HCT116 (cell line): ENCODE measurements around the gene IER5L. TPM values are rescaled to one million over a fixed set of nuclear protein-coding genes. Genes with fewer than 3 reads are reported as not detected.

ENCODE experiments used
- ATAC-seq: fragments of 200-7000 bp; cut with Tn5 transposase; 2 replicates; pipeline ENCODE4 v1.9.1; 2020; ENCODE audit warnings: mild to moderate bottlenecking, moderate library complexity
- BruUV-seq: library from RNA; stranded (reverse); fragments of 400-500 nt; replicated peaks from 2 replicates; lab custom pipeline; 2021; lab: Mats Ljungman, UMichigan
- CTCF ChIA-PET: fragments of 300-600 bp; sonication (Branson Sonifier 250); formaldehyde crosslinking; loops from one replicate; lab custom pipeline; 2021; ENCODE audit warnings: antibody characterized with exemption; lab: Charles Lee
- POLR2A ChIA-PET: fragments of 300-600, 350-600 bp; sonication (Branson Sonifier 250); formaldehyde crosslinking; loops from one replicate; lab custom pipeline; 2021; ENCODE audit warnings: antibody characterized with exemption; lab: Charles Lee
- RAD21 ChIA-PET, 2 experiments: fragments of 300-600 bp; sonication (Branson Sonifier 250); formaldehyde crosslinking; loops; one replicate each; lab custom pipeline; 2023; ENCODE audit warnings: low total read pairs in 2 of 2; ENCODE audit not compliant: uncharacterized antibody in 2 of 2, unreplicated experiment in 2 of 2, low non-redundant PET in 1 of 2; lab: Charles Lee
- DNase-seq: peaks from one replicate; pipeline ENCODE4 v3.0.0-alpha.2; 2010; ENCODE audit warnings: low read depth, low spot score
- H2AFZ ChIP-seq: fragments of 200-600 bp; shearing (Covaris generic), sonication (generic); 2 replicates; pipeline ENCODE4 v1.6.1; 2017; ENCODE audit warnings: low read depth, mixed run types, mixed read lengths, antibody characterized with exemption, low read length; ENCODE audit not compliant: poor library complexity, severe bottlenecking
- H3K27ac ChIP-seq: 2 replicates; pipeline ENCODE4 v1.5.1; 2012; ENCODE audit warnings: low read depth, low read length
- H3K27me3 ChIP-seq: fragments of 200-600 bp; sonication (generic); 2 replicates; pipeline ENCODE4 v1.6.1; 2016; ENCODE audit warnings: mixed run types, low read length, mixed read lengths; ENCODE audit not compliant: insufficient read depth
- H3K36me3 ChIP-seq, 2 experiments: fragments of 200-500 bp in 1 of 2; fragments of 200-600 bp in 1 of 2; sonication (Bioruptor generic) in 1 of 2; sonication (generic) in 1 of 2; 2 replicates each; pipeline versions ENCODE4 v1.5.1 to v1.6.1; 2014 to 2016; ENCODE audit warnings: low read length in 2 of 2, inconsistent platforms in 1 of 2, mixed read lengths in 1 of 2, mixed run types in 1 of 2; ENCODE audit not compliant: insufficient read depth in 2 of 2, control insufficient read depth in 1 of 2
- H3K4me1 ChIP-seq, 2 experiments: fragments of 200-600 bp in 1 of 2; sonication (generic) in 1 of 2; 2 replicates each; pipeline versions ENCODE4 v1.5.1 to v1.6.1; 2012 to 2017; ENCODE audit warnings: low read length in 2 of 2, inconsistent platforms in 1 of 2, mild to moderate bottlenecking in 1 of 2, mixed read lengths in 1 of 2, mixed run types in 1 of 2, moderate library complexity in 1 of 2; ENCODE audit not compliant: insufficient read depth in 2 of 2, control insufficient read depth in 1 of 2
- H3K4me2 ChIP-seq: fragments of 200-600 bp; sonication (generic); 2 replicates; pipeline ENCODE4 v1.6.1; 2017; ENCODE audit warnings: mixed run types, low read length, mixed read lengths
- H3K4me3 ChIP-seq, 2 experiments: fragments of 200-600 bp in 1 of 2; sonication (generic) in 1 of 2; replicated peaks in 1 of 2; 2 replicates each; pipeline ENCODE4 v1.5.1; 2011 to 2016; ENCODE audit warnings: low read length in 2 of 2, control low read depth in 1 of 2, low read depth in 1 of 2, mild to moderate bottlenecking in 1 of 2, mixed read lengths in 1 of 2, mixed run types in 1 of 2
- H3K79me2 ChIP-seq: fragments of 200-600 bp; sonication (generic); 2 replicates; pipeline ENCODE4 v1.6.1; 2017; ENCODE audit warnings: mild to moderate bottlenecking, mixed run types, low read length, moderate library complexity, mixed read lengths; ENCODE audit not compliant: insufficient read depth
- H3K9ac ChIP-seq: fragments of 200-600 bp; sonication (generic); 2 replicates; pipeline ENCODE4 v1.6.1; 2016; ENCODE audit warnings: low read length, mixed read lengths
- H3K9me2 ChIP-seq: fragments of 200-600 bp; sonication (generic), shearing (Covaris generic); 2 replicates; pipeline ENCODE4 v1.6.1; 2017; ENCODE audit warnings: mixed run types, mild to moderate bottlenecking, moderate library complexity; ENCODE audit not compliant: insufficient read depth
- H3K9me3 ChIP-seq, 2 experiments: fragments of 200-500 bp in 1 of 2; fragments of 200-600 bp in 1 of 2; sonication (Bioruptor generic) in 1 of 2; sonication (generic) in 1 of 2; 2 replicates each; pipeline ENCODE4 v1.6.1; 2014 to 2017; ENCODE audit warnings: low read length in 2 of 2, mixed read lengths in 2 of 2, inconsistent platforms in 1 of 2, low read depth in 1 of 2, mild to moderate bottlenecking in 1 of 2, mixed run types in 1 of 2, moderate library complexity in 1 of 2; ENCODE audit not compliant: control insufficient read depth in 1 of 2, insufficient read depth in 1 of 2
- H4K20me1 ChIP-seq: fragments of 200-600 bp; sonication (generic), shearing (Covaris generic); 2 replicates; pipeline ENCODE4 v1.6.1; 2017; ENCODE audit warnings: mixed run types, mild to moderate bottlenecking, moderate library complexity; ENCODE audit not compliant: insufficient read depth
- CEBPB ChIP-seq: IDR thresholded peaks from 2 replicates; pipeline ENCODE4 v1.6.1; 2012; ENCODE audit warnings: low read depth
- CTCF ChIP-seq, 3 experiments: fragments of 200-600 bp in 1 of 3; sonication (generic) in 1 of 3; IDR thresholded peaks in 2 of 3; conservative IDR thresholded peaks in 1 of 3; 2 replicates each; pipeline ENCODE4 v1.5.1; 2012 to 2017; ENCODE audit warnings: low read depth in 2 of 3, low read length in 2 of 3, antibody characterized with exemption in 1 of 3, borderline replicate concordance in 1 of 3, control low read depth in 1 of 3, mild to moderate bottlenecking in 1 of 3, mixed read lengths in 1 of 3, mixed run types in 1 of 3, moderate library complexity in 1 of 3; ENCODE audit not compliant: insufficient read depth in 1 of 3
- EGR1 ChIP-seq: IDR thresholded peaks from 2 replicates; pipeline ENCODE4 v1.6.1; 2012; ENCODE audit warnings: low read depth
- ELF1 ChIP-seq: IDR thresholded peaks from 2 replicates; pipeline ENCODE4 v1.6.1; 2012; ENCODE audit warnings: low read depth, borderline replicate concordance
- EZH2 ChIP-seq: fragments of 200-600 bp; sonication (generic); IDR thresholded peaks from 2 replicates; pipeline ENCODE4 v1.6.1; 2017; ENCODE audit warnings: antibody characterized with exemption, mixed run types
- EZH2phosphoT487 ChIP-seq: fragments of 200-600 bp; IDR thresholded peaks from 2 replicates; pipeline ENCODE4 v1.6.1; 2018; ENCODE audit warnings: antibody characterized with exemption, borderline replicate concordance
- JUND ChIP-seq: IDR thresholded peaks from 2 replicates; pipeline ENCODE4 v1.6.1; 2012
- POLR2A ChIP-seq: IDR thresholded peaks from 2 replicates; pipeline ENCODE4 v1.7.0; 2011; ENCODE audit warnings: borderline replicate concordance; ENCODE audit not compliant: insufficient read depth, insufficient read length; ENCODE audit errors: extremely low read depth
- SIN3A ChIP-seq: IDR thresholded peaks from 2 replicates; pipeline ENCODE4 v1.6.1; 2012; ENCODE audit warnings: low read depth
- SP1 ChIP-seq: IDR thresholded peaks from 2 replicates; pipeline ENCODE4 v1.6.1; 2012; ENCODE audit warnings: low read depth
- TCF7L2 ChIP-seq: IDR thresholded peaks from 2 replicates; pipeline ENCODE4 v1.7.0; 2011; ENCODE audit warnings: borderline replicate concordance, inconsistent platforms; ENCODE audit not compliant: insufficient read depth, insufficient read length; ENCODE audit errors: extremely low read depth
- YY1 ChIP-seq: IDR thresholded peaks from 2 replicates; pipeline ENCODE4 v1.6.1; 2011; ENCODE audit warnings: low read length, low read depth, moderate library complexity, mild to moderate bottlenecking; ENCODE audit not compliant: insufficient replicate concordance; ENCODE audit errors: extremely low read depth
- ZBTB33 ChIP-seq: IDR thresholded peaks from 2 replicates; pipeline ENCODE4 v1.6.1; 2011; ENCODE audit warnings: mild to moderate bottlenecking, low read length, moderate library complexity; ENCODE audit not compliant: insufficient replicate concordance; ENCODE audit errors: extremely low read depth
- ZNF274 ChIP-seq: fragments of 200-500 bp; sonication (Bioruptor generic); IDR thresholded peaks from 2 replicates; pipeline ENCODE4 v1.6.1; 2014; ENCODE audit warnings: mild to moderate bottlenecking, low read depth, low read length, inconsistent platforms
- intact Hi-C: fragments of 100-400 bp; cut with micrococcal nuclease; formaldehyde crosslinking; loops from 2 replicates; pipeline ENCODE4 v1.10.0; 2022
- total RNA-seq: library from RNA; stranded (reverse); gene quantifications from one replicate; pipeline ENCODE4 v1.2.1, GENCODE V29; 2021; ENCODE audit not compliant: unreplicated experiment
- TF ChIP-seq, protein P1 (sequence below): IDR thresholded peaks from 2 replicates; pipeline ENCODE4 v1.6.1; 2012; ENCODE audit warnings: low read depth
- TF ChIP-seq, protein P2 (sequence below): IDR thresholded peaks from 2 replicates; pipeline ENCODE4 v1.6.1; 2012
- TF ChIP-seq, protein P3 (sequence below): IDR thresholded peaks from 2 replicates; pipeline ENCODE4 v1.6.1; 2012

IER5L gene
- total RNA-seq, 1 experiment from 2014 or later, result 195 TPM

DNA sequence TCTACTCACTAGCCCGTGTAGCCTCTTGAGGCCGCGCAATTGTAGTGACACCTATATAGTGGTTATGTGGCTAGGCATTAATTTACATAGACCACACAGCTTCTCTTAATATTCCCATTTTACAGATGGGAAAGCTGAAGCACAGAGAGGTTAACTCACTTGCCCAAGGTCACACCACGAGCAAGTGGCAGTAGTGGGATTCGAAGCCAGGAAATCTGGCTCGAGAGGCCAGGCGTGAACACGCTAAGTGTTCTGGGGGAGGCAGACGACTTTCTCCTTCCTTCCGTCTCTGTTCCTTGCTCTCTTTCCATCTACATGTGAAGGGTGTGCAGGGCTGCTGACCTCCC, 49.8 kb upstream of the IER5L start:
- intact Hi-C loops, result no loop called here
- ChIA-PET POLR2A (interaction anchor here (1.2 kb wide), 1 partner anchor 50 kb away, joined by 3 read pairs; the partner anchor contains the start of gene IER5L), CTCF (no interaction called here)

More for the DNA sequence above, 49.8 kb upstream of the IER5L start:
- no peaks in the 10 kb centered on the region for H3K36me3 ChIP-seq
- peaks cover 12 to 27% of the 10 kb centered on the region in 2 experiments for H3K4me1 ChIP-seq
- no peaks in the 10 kb centered on the region for H3K27me3 ChIP-seq
- no peak overlapping the region for H3K4me2 ChIP-seq
- H3K27ac ChIP-seq, result no peak overlapping the region
- H4K20me1 ChIP-seq, result no peaks in the 10 kb centered on the region
- no peak for ATAC-seq
- DNase-seq, result no peak
- no peak for TF ChIP-seq JUND
- TF ChIP-seq YY1, result no peak
- TF ChIP-seq ELF1, result no peak
- TF ChIP-seq CEBPB, result no peak
- TF ChIP-seq EGR1, result no peak
- TF ChIP-seq CTCF (IDR thresholded peaks at IDR 0.05 in 2 of 3, conservative IDR thresholded peaks at IDR 0.05 in 1 of 3; ENCODE audit: borderline replicate concordance in 1 of 3, insufficient read depth in 1 of 3, low read depth in 2 of 3, low read length in 2 of 3), result no peak
- TF ChIP-seq, protein P1, sequence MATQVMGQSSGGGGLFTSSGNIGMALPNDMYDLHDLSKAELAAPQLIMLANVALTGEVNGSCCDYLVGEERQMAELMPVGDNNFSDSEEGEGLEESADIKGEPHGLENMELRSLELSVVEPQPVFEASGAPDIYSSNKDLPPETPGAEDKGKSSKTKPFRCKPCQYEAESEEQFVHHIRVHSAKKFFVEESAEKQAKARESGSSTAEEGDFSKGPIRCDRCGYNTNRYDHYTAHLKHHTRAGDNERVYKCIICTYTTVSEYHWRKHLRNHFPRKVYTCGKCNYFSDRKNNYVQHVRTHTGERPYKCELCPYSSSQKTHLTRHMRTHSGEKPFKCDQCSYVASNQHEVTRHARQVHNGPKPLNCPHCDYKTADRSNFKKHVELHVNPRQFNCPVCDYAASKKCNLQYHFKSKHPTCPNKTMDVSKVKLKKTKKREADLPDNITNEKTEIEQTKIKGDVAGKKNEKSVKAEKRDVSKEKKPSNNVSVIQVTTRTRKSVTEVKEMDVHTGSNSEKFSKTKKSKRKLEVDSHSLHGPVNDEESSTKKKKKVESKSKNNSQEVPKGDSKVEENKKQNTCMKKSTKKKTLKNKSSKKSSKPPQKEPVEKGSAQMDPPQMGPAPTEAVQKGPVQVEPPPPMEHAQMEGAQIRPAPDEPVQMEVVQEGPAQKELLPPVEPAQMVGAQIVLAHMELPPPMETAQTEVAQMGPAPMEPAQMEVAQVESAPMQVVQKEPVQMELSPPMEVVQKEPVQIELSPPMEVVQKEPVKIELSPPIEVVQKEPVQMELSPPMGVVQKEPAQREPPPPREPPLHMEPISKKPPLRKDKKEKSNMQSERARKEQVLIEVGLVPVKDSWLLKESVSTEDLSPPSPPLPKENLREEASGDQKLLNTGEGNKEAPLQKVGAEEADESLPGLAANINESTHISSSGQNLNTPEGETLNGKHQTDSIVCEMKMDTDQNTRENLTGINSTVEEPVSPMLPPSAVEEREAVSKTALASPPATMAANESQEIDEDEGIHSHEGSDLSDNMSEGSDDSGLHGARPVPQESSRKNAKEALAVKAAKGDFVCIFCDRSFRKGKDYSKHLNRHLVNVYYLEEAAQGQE, result no peak
- no peak for TF ChIP-seq ZNF274
- TF ChIP-seq ZBTB33, result no peak
- TF ChIP-seq, protein P2, sequence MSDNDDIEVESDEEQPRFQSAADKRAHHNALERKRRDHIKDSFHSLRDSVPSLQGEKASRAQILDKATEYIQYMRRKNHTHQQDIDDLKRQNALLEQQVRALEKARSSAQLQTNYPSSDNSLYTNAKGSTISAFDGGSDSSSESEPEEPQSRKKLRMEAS, result no peak
- TF ChIP-seq EZH2phosphoT487, result no peak
- TF ChIP-seq TCF7L2, result no peak
- no peak for TF ChIP-seq SIN3A
- TF ChIP-seq POLR2A, result no peak
- TF ChIP-seq, protein P3, sequence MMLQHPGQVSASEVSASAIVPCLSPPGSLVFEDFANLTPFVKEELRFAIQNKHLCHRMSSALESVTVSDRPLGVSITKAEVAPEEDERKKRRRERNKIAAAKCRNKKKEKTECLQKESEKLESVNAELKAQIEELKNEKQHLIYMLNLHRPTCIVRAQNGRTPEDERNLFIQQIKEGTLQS, result no peak
- no peak for TF ChIP-seq SP1
- no peak for TF ChIP-seq EZH2
- H3K9me2 ChIP-seq, result no peaks in the 10 kb centered on the region
- BruUV-seq, result no TSS peak
- RAD21 ChIA-PET, result interaction anchor here in 1 of 2 experiments (0.6 kb wide), 1 partner anchor 9 kb away, joined by 6 read pairs; no protein-coding TSS in a partner anchor
- no peaks in the 10 kb centered on the region for H3K79me2 ChIP-seq
- no peaks in the 10 kb centered on the region for H3K9me3 ChIP-seq
- no peak overlapping the region for H3K9ac ChIP-seq
- H2AFZ ChIP-seq, result no peak overlapping the region
- H3K4me3 ChIP-seq, result no peak overlapping the region
